GM23248 (cell line): ENCODE data around the gene SPACA7.
"Not testable (repeated sequence)": the region's sequence is repeated elsewhere in the genome, so short reads cannot be mapped to it uniquely, and the experiment has no call there.

ENCODE experiments used
- EZH2 ChIP-seq: fragments of 200-600 bp; sonication (generic); IDR thresholded peaks from 2 replicates; pipeline ENCODE4 v1.6.1; 2018; ENCODE audit warnings: antibody characterized with exemption, mild to moderate bottlenecking; ENCODE audit not compliant: insufficient read depth, poor library complexity, severe bottlenecking
- EZH2phosphoT487 ChIP-seq: fragments of 200-600 bp; sonication (generic); IDR thresholded peaks from 2 replicates; pipeline ENCODE4 v1.6.1; 2018; ENCODE audit warnings: antibody characterized with exemption, moderate library complexity, mild to moderate bottlenecking, low read depth; ENCODE audit not compliant: insufficient read depth

DNA sequence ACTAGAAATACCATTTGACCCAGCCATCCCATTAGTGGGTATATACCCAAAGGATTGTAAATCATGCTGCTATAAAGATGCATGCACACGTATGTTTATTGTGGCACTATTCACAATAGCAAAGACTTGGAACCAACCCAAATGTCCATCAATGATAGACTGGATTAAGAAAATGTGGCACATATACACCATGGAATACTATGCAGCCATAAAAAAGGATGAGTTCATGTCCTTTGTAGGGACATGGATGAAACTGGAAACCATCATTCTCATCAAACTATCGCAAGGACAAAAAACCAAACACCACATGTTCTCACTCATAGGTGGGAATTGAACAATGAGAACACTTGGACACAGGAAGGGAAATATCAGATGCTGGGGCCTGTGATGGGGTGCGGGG is 33.7 kb downstream of the SPACA7 start:
- not testable (repeated sequence) for TF ChIP-seq EZH2, EZH2phosphoT487
